A549 (cell line): ENCODE results near the gene ADK.

Source experiments
- CBX8 ChIP-seq: fragments of 200-600 bp; sonication (generic); IDR thresholded peaks from 2 replicates; pipeline ENCODE4 v1.6.1; 2016
- CTCF ChIP-seq: fragments of >200 bp; sonication (Bioruptor Twin); formaldehyde crosslinking; IDR thresholded peaks from 3 replicates; pipeline ENCODE4 v1.5.1; 2016
- MAX ChIP-seq: IDR thresholded peaks from 2 replicates; pipeline ENCODE4 v1.6.1; 2012
- MAZ ChIP-seq: fragments of 150-350 bp; IDR thresholded peaks from 2 replicates; pipeline ENCODE4 v1.6.1; 2014; ENCODE audit warnings: antibody characterized with exemption, low read depth, low read length, borderline replicate concordance
- TFCP2L1 ChIP-seq: fragments of 250-450 bp; sonication (Bioruptor Pico); IDR thresholded peaks from 2 replicates; pipeline ENCODE4 v1.5.0; 2021; ENCODE audit warnings: mild to moderate bottlenecking

DNA sequence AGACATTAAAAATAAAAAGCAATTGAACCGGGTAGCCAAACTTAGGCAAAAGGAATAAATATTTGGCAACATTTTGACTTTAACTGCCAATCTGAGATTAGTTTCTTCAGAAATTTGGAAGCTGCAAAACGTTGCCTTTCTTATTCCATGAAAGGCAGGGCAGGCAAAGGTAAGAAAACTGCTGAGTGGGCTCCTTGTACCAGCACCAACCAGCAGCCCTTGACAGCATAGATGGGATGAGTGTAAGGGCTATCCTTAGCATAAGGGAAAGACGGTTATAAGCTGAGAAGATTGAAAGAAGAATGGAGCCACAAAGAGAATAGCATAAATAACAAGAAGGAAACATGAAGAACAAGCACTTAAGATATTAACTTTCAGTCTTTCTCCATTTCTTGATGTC lies 29.0 kb upstream of the ADK start:
- no peak for TF ChIP-seq MAX
- no peak for TF ChIP-seq TFCP2L1
- TF ChIP-seq CTCF = no peak
- no peak for TF ChIP-seq MAZ
- no peak for TF ChIP-seq CBX8
